Activated T-cell treated with anti-CD3 and anti-CD28 coated beads for 1 hour (primary cell): ENCODE data around the gene KRT83.
"Not testable (repeated sequence)": the region's sequence is repeated elsewhere in the genome, so short reads cannot be mapped to it uniquely, and the experiment has no call there.

Source experiments
- DNase-seq: peaks from one replicate; pipeline ENCODE4 v3.0.0-alpha.2; 2020; ENCODE audit warnings: low read depth

Gene KRT83

DNA sequence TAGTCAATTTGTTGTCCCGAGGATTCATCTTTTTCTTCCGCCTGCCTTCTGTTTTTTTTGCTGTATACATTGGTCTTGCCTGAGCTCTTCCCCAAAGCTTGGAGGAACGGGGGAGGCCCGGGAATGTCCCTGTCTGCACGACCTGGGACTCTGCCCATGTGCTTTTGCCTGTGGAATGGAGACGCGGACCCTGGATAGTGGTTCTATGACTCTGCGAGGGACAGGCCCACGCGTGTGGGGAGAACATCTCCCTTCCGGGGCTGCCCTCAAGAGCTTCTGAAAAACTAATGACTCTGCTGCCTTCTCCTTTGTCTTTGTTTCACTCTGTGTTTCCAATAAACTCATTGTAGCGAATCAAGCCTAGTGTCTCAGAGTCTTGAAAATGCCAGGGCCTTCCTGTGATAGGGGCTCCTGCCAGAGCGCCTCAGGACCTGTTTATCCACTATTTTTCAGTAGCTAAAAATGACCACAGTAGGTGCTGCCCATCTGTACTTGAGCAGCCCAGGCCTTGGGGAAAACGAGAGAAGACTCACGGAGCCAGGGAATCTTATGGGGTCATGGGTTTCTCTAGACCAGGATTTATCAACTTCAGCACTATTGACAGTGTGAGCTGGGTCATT lies 12.3 kb downstream of the KRT83 start:
- DNase-seq, result no peak

DNA sequence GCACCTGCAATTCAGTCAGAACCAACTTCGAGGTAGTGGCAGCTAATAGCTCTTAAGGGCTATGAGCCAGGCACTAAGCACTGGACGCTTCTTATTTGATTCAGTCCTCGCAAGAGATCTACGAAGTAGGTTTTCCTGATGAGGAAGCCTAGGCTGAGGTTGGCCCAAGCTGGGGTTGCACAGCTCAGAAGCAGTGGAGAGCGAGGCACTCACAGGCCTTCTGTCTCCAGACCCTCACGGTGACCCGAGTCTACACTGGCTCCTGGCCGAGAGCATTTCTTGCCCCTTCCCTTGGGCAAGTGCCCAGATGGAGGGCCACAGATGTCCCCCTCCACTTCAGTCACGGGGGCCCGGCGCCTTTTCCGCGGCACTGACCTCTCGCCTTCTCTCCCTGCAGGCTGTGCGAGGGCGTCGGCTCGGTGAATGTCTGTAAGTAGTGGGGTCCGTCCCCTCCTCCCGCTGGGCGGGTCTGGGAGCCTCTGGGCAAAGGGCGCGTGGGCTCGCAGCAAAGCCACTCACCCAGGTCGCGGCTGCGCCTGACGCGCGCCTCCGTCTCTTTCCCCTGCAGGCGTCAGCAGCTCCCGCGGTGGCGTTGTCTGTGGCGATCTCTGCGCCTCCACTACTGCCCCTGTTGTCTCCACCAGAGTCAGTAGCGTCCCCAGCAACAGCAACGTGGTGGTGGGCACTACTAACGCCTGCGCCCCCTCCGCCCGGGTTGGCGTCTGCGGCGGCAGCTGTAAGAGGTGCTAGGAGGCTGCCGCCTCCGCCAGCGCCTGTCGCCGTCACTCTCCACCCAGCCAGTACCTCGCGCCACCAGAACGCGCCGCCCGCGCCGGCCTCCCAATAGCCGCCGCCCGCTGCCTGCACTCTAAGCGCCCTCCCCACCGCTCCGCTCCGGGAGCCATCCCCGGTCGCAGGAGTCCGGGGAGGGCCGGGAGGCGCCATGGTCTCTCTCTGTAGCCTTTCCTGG lies 13.1 kb downstream of the KRT83 start:
- DNase-seq, result no peak

DNA sequence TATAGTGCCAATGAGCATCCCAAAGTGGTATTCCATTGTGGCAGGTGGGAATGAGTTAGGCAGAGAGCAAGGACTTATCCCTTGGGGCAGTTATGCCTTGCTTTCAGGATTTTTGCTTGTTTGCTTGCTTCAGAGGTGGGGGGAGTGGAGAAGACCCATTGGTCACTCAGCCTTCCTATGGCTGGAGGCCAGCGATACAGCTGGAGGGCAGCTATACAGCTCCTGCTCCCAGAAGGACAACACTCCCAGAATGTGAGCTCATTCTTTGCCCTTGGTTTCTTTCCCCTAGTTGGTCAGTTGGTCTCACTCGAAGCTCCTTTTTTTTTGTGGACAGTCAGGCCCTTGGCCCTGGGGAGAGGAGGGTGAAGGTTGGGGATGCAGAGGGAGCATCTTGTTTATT lies 14.5 kb downstream of the KRT83 start:
- DNase-seq, result no peak

GRCh38 chr12:52305921-52306705 lies 15.1 kb downstream of the KRT83 start:
- no peak for DNase-seq

GRCh38 chr12:52304941-52305411 lies 16.2 kb downstream of the KRT83 start:
- DNase-seq, result not testable (repeated sequence)

DNA sequence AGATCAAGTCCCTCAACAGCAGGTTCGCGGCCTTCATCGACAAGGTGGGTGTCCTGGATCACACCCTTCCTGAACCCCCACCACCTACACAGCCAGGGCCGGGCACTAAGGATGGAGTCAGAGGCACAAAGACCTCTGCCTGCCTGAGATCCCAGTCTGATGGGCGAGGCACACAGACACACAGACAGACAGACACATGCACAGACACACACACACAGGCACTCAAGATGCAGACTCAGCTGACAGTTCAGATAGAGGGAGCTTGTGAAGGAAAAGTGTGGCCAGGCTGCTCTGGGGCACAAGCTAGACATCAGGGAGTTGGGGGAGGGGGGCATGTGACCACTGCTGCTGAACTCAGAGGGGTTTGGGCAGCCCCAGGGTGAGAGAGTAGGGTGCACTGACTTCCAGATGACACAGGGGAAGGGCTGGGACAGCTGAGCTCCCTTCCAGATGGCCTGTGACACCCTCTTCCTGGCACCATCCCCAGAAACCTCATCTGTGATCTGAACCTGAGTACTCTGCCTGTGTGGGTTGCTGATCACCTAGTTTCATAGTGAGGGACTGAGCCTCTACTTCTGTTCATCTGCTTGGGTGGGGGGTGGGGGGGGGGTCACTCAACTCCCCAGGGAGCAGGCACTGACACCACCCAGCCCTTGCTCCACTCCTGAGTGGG lies 18.8 kb downstream of the KRT83 start:
- DNase-seq, result not testable (repeated sequence)

DNA sequence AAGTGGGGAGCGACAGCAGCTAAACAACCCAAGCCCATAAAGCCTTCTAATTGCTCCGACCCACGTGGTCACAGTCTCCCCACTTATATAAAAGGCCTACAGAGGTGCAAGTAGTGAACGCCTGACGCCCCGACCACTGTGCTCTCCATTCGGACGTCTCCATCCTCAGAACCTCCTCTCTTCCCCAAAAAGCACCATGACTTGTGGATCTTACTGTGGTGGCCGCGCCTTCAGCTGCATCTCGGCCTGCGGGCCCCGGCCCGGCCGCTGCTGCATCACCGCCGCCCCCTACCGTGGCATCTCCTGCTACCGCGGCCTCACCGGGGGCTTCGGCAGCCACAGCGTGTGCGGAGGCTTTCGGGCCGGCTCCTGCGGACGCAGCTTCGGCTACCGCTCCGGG lies 19.5 kb downstream of the KRT83 start:
- not testable (repeated sequence) for DNase-seq

DNA sequence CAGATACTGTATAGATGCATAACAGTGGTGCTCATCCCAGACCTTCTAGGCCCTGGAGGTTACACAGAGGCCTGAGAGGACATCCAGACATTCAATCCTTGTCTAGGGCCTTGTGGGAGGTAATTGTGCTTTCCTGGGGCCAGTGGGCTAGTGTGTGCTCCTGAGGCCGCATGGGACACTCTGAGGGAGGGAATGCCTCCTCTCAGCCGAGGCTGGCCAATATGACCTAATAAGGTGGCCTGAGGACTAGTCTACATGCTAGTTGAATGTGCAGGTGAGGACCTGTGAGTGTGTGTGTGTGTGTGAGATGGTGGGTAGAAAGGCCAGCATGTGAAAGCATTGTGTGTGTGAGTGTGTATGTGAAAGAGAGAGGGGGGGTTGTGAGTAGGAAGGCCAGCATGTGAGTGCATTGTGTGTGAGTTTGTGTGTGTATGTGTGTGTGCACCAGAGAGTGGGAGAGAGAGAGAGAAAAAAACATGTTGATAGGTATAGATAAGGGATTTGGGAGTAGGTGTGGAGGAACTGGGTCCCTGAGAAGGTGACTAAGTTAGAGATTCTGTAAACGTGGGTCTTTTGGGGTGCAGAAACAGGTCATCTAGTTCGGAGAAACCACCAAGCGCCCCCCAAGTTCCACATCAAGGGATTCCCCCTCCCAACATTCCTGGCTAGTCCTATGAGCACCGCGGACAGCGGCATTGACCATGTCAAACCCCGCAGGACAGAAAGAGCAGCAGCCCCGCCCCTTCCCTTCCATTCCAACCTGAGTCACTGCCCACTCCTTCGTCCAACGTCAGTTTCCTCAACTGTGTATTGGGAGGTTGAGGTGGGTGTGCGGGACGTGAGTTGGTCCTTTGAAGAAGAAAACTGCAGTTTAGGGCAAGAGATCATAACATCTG lies 20.2 kb downstream of the KRT83 start:
- DNase-seq, result no peak

- DNase-seq, result no peak
These were observed 22.5 kb downstream of the KRT83 start for GRCh38 chr12:52298677-52299190.

- no peak for DNase-seq
These were observed 24.5 kb downstream of the KRT83 start for GRCh38 chr12:52296572-52297215.

DNA sequence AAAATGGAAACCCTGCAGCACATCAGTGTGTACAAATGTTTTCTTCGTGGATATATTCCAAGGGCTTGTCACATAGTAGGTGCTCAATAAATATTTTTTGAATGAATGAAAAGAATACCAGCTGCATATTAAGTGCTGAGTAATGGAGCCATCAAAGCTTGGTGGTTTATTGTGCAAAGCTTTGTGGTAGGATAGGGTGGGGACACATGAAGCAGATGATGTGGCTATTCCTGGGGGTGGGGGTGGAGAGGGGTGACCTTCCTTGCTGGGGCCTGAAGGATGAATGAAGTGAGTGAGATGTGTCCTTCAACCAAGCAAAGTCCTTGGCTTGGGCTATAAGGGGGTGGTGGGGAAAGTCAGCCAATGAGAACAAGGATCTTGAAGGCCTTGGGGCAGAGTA lies 25.5 kb downstream of the KRT83 start:
- no peak for DNase-seq

- DNase-seq, result no peak
These were observed 26.4 kb downstream of the KRT83 start for GRCh38 chr12:52294803-52295202.

GRCh38 chr12:52293926-52294325 lies 27.3 kb downstream of the KRT83 start:
- DNase-seq, result no peak

DNA sequence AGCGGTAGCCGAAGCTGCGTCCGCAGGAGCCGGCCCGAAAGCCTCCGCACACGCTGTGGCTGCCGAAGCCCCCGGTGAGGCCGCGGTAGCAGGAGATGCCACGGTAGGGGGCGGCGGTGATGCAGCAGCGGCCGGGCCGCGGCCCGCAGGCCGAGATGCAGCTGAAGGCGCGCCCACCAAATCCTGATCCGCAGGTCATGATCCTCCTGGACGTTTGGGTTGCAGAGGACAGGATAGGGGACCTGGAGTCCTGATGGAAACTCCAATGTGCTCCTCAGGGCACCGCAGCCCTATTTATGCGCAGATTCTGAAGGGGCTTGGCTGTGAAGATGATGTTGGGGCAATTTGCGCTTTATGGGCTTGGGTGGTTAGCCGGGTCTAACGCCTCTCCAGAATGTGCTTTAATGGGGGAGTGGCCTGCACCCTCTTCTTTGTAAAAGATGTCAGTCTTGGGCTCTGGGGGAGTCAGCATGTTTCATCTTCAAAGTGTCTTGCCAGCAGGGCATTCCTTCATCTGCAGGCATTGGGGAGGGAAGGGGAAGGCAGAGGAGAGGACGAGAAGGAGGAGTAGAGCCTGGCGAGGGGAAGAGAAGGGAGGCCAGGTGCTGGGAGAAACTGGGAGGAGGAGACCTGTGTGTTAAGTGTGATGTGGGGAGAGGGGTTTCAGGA lies 29.8 kb downstream of the KRT83 start, which contains the start of gene KRT81:
Gene KRT81 (minus strand): TSS at position 268 of the 669 bp plus-strand sequence. CDS start 69 bp downstream, at position 199.
- DNase-seq, result no peak

DNA sequence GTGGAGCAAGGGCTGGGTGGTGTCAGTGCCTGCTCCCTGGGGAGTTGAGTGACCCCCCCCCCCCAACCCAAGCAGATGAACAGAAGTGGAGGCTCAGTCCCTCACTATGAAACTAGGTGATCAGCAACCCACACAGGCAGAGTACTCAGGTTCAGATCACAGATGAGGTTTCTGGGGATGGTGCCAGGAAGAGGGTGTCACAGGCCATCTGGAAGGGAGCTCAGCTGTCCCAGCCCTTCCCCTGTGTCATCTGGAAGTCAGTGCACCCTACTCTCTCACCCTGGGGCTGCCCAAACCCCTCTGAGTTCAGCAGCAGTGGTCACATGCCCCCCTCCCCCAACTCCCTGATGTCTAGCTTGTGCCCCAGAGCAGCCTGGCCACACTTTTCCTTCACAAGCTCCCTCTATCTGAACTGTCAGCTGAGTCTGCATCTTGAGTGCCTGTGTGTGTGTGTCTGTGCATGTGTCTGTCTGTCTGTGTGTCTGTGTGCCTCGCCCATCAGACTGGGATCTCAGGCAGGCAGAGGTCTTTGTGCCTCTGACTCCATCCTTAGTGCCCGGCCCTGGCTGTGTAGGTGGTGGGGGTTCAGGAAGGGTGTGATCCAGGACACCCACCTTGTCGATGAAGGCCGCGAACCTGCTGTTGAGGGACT lies 30.6 kb downstream of the KRT83 start:
- not testable (repeated sequence) for DNase-seq

GRCh38 chr12:52287816-52288805 lies 33.1 kb downstream of the KRT83 start:
- DNase-seq, result not testable (repeated sequence)
